WTC11 (cell line): ENCODE results near the gene ZC3HAV1L. TPM values are rescaled to one million over a fixed set of nuclear protein-coding genes. Genes with fewer than 3 reads are reported as not detected.

Experiments
- ATAC-seq: fragments of 200-7000 bp; cut with Tn5 transposase; 2 replicates; pipeline ENCODE4 v1.10.0; 2021; ENCODE audit warnings: mild to moderate bottlenecking, moderate library complexity
- CTCF ChIA-PET: fragments of 300-600 bp; sonication (Branson Sonifier 250); formaldehyde crosslinking; loops from one replicate; lab custom pipeline; 2021; ENCODE audit warnings: antibody characterized with exemption; lab: Charles Lee
- POLR2A ChIA-PET: fragments of 350-600 bp; sonication (Branson Sonifier 250); formaldehyde crosslinking; loops from one replicate; lab custom pipeline; 2021; ENCODE audit warnings: antibody characterized with exemption; lab: Charles Lee
- DNase-seq: peaks from one replicate; pipeline ENCODE4 v3.0.0; 2021; ENCODE audit warnings: low spot score
- H3K27ac Mint-ChIP-seq: 2 replicates; pipeline ENCODE4 v1.8.0; 2021; ENCODE audit warnings: mixed read lengths
- H3K27me3 Mint-ChIP-seq: 2 replicates; pipeline ENCODE4 v1.8.0; 2021; ENCODE audit warnings: low read depth, mild to moderate bottlenecking, moderate library complexity, mixed read lengths
- H3K36me3 Mint-ChIP-seq: 2 replicates; pipeline ENCODE4 v1.8.0; 2021; ENCODE audit warnings: mixed read lengths
- H3K4me1 Mint-ChIP-seq: 2 replicates; pipeline ENCODE4 v1.8.0; 2022; ENCODE audit warnings: mixed read lengths
- H3K4me3 Mint-ChIP-seq: 2 replicates; pipeline ENCODE4 v1.8.0; 2021; ENCODE audit warnings: mild to moderate bottlenecking, moderate library complexity, mixed read lengths
- H3K9me3 Mint-ChIP-seq: 2 replicates; pipeline ENCODE4 v1.8.0; 2021; ENCODE audit warnings: mixed read lengths
- E2F5 ChIP-seq: sonication (generic); formaldehyde crosslinking; IDR thresholded peaks from 2 replicates; pipeline ENCODE4 v1.8.1; 2022; ENCODE audit warnings: mild to moderate bottlenecking, moderate library complexity, missing genetic modification reagents
- ESRRA ChIP-seq: sonication (generic); formaldehyde crosslinking; IDR thresholded peaks from 2 replicates; pipeline ENCODE4 v1.8.1; 2022; ENCODE audit warnings: mild to moderate bottlenecking, missing genetic modification reagents, borderline replicate concordance
- GTF2I ChIP-seq: fragments of 250-450 bp; sonication (Bioruptor Pico); conservative IDR thresholded peaks from 2 replicates; pipeline ENCODE4 v1.4.0; 2021; ENCODE audit warnings: mild to moderate bottlenecking
- HMGA2 ChIP-seq: fragments of 250-450 bp; sonication (Bioruptor Pico); IDR thresholded peaks from 2 replicates; pipeline ENCODE4 v1.4.0; 2021; ENCODE audit warnings: mild to moderate bottlenecking, moderate library complexity
- IRF2 ChIP-seq: sonication (generic); formaldehyde crosslinking; IDR thresholded peaks from 2 replicates; pipeline ENCODE4 v1.8.0; 2022; ENCODE audit warnings: low read depth, missing genetic modification reagents, borderline replicate concordance
- JAZF1 ChIP-seq: fragments of 250-450 bp; sonication (Bioruptor Pico); IDR thresholded peaks from 2 replicates; pipeline ENCODE4 v1.9.0; 2021; ENCODE audit warnings: moderate library complexity, mild to moderate bottlenecking, inconsistent platforms
- KAT7 ChIP-seq: sonication (generic); formaldehyde crosslinking; IDR thresholded peaks from 2 replicates; pipeline ENCODE4 v1.8.1; 2023; ENCODE audit warnings: missing genetic modification reagents, mild to moderate bottlenecking, borderline replicate concordance
- OVOL2 ChIP-seq: fragments of 250-450 bp; sonication (Bioruptor Pico); IDR thresholded peaks from 2 replicates; pipeline ENCODE4 v1.9.0; 2021; ENCODE audit warnings: mild to moderate bottlenecking, borderline replicate concordance
- PREB ChIP-seq: sonication (generic); formaldehyde crosslinking; IDR thresholded peaks from 2 replicates; pipeline ENCODE4 v1.8.1; 2022; ENCODE audit warnings: mild to moderate bottlenecking, missing genetic modification reagents, moderate library complexity, borderline replicate concordance
- ZNF138 ChIP-seq: sonication (generic); formaldehyde crosslinking; conservative IDR thresholded peaks from 2 replicates; pipeline ENCODE4 v1.8.1; 2022; ENCODE audit warnings: mild to moderate bottlenecking, moderate library complexity, missing genetic modification reagents
- ZNF263 ChIP-seq: sonication (generic); formaldehyde crosslinking; IDR thresholded peaks from 2 replicates; pipeline ENCODE4 v1.8.1; 2022; ENCODE audit warnings: low read depth, mild to moderate bottlenecking, moderate library complexity, missing genetic modification reagents
- ZNF281 ChIP-seq: sonication (generic); formaldehyde crosslinking; IDR thresholded peaks from 2 replicates; pipeline ENCODE4 v1.8.0; 2023; ENCODE audit warnings: mild to moderate bottlenecking, missing genetic modification reagents
- ZNF396 ChIP-seq: fragments of 250-450 bp; sonication (Bioruptor Pico); IDR thresholded peaks from 2 replicates; pipeline ENCODE4 v1.8.0; 2021; ENCODE audit warnings: mild to moderate bottlenecking, moderate library complexity, borderline replicate concordance
- total RNA-seq: library from RNA; stranded (reverse); gene quantifications from 3 replicates; pipeline ENCODE4 v1.2.3, GENCODE V29; 2021
- TF ChIP-seq, protein P1 (sequence below): sonication (generic); formaldehyde crosslinking; IDR thresholded peaks from 2 replicates; pipeline ENCODE4 v1.8.1; 2022; ENCODE audit warnings: low read depth, missing genetic modification reagents, borderline replicate concordance
- TF ChIP-seq, protein P2 (sequence below): sonication (generic); formaldehyde crosslinking; IDR thresholded peaks from 2 replicates; pipeline ENCODE4 v1.8.1; 2023; ENCODE audit warnings: mild to moderate bottlenecking, missing genetic modification reagents
- TF ChIP-seq, protein P3 (sequence below): fragments of 250-450 bp; sonication (Bioruptor Pico); IDR thresholded peaks from 2 replicates; pipeline ENCODE4 v2.1.2; 2022; ENCODE audit warnings: mild to moderate bottlenecking, moderate library complexity

Gene ZC3HAV1L
- total RNA-seq, 1 experiment from 2014 or later = 5.8 TPM

DNA sequence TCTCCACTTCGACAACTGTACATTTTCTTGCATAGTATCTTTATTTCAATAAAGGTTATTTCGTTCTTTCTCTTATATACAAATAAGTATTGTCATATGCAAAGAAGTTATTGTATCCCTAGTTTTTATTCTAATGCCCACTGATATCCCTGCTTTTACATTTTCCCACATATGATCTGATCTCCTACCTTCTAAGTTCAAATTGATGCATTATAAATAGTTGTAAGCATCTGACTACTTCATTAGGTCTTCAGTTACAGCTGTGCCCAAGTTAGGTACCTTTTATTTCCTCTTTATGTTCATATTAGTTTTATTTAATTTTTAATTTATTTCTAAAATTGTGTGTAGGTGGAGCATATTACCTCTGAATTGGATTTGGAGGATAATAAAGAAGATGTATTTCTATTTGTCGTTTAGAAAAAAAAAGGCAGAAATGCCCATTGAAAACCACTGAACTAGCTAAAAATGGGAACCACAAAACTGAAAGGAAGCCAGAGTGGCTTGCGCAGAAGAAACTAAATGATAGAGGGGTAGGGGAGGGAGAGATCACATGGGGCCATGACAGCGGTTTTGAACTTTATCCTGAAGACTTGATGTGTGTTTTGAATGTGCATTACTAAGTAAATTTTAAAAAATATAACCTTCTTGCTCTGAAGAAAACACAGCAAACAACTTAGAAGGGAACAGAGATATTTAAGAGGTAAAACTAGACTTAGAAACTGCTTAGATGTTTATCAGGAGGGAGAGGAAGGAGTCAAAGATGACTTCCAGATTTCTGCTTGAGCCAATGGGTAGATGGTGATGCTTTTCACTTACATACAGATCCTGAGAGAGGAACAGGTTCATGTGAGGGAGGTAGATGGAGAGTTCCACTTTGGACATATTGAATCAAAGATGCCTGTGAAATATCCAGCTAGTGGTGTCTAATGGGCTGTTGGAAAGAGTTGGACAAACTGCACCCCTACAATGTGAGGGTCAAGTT lies 9.3 kb upstream of the ZC3HAV1L start (continued):
- TF ChIP-seq, protein P1, sequence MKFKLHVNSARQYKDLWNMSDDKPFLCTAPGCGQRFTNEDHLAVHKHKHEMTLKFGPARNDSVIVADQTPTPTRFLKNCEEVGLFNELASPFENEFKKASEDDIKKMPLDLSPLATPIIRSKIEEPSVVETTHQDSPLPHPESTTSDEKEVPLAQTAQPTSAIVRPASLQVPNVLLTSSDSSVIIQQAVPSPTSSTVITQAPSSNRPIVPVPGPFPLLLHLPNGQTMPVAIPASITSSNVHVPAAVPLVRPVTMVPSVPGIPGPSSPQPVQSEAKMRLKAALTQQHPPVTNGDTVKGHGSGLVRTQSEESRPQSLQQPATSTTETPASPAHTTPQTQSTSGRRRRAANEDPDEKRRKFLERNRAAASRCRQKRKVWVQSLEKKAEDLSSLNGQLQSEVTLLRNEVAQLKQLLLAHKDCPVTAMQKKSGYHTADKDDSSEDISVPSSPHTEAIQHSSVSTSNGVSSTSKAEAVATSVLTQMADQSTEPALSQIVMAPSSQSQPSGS = no peak
- no peak for TF ChIP-seq HMGA2 (CRISPR knock-in tag)
- TF ChIP-seq, protein P2, sequence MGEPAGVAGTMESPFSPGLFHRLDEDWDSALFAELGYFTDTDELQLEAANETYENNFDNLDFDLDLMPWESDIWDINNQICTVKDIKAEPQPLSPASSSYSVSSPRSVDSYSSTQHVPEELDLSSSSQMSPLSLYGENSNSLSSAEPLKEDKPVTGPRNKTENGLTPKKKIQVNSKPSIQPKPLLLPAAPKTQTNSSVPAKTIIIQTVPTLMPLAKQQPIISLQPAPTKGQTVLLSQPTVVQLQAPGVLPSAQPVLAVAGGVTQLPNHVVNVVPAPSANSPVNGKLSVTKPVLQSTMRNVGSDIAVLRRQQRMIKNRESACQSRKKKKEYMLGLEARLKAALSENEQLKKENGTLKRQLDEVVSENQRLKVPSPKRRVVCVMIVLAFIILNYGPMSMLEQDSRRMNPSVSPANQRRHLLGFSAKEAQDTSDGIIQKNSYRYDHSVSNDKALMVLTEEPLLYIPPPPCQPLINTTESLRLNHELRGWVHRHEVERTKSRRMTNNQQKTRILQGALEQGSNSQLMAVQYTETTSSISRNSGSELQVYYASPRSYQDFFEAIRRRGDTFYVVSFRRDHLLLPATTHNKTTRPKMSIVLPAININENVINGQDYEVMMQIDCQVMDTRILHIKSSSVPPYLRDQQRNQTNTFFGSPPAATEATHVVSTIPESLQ = no peak
- TF ChIP-seq PREB (CRISPR knock-in tag) = no peak
- no peak for TF ChIP-seq ZNF396 (CRISPR knock-in tag)

- ChIA-PET CTCF (no interaction called here), POLR2A (no interaction called here)
- Mint-ChIP-seq H3K27ac (no peak overlapping the region), H3K36me3 (peaks cover 23% of the 10 kb centered on the region), H3K27me3 (peaks cover 13% of the 10 kb centered on the region), H3K4me3 (no peak overlapping the region), H3K9me3 (no peaks in the 10 kb centered on the region), H3K4me1 (peaks cover 3% of the 10 kb centered on the region; the same call in 1 of the 2 replicates)
- DNase-seq (no peak), ATAC-seq (no peak)
- no peak for TF ChIP-seq GTF2I
- no peak for TF ChIP-seq ESRRA (CRISPR knock-in tag)
Measured at GRCh38 chr7:139043823-139044812, 8.3 kb upstream of the ZC3HAV1L start.

DNA sequence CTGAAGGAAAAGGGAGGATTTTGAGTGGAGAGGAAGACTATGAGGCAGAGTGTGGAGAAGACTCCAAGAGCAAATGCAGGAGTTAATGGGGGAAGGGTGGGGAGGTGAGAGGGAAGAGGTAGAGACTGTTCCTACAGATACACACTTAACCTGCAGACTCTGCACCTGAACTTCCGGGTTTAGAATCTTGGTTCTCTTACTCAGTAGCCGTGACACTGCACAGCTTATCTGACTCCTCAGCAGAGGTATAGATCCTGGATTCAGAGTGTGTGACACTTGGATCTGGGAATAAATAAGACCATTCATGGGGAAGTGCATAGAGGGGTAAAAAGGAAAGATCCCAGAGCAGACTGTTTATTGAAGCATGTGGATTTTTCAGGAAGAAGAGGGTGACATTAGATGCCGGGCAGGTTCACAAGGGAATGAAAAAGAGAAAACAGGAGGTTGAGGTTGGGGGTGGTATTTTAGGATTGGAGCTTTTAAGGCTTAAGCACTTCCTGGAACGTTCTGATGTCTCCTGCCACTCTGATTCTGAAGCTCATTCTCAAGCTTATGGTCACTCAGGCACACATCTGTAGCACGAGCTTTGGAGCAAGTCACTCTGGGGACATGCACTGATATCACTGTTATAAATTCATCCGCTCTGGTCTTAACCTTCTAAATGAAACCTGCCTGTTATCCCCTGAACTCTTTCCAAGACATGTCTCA lies 5.7 kb upstream of the ZC3HAV1L start:
- H3K27me3 Mint-ChIP-seq = peaks cover 28% of the 10 kb centered on the region
- ChIA-PET POLR2A (interaction anchor here (0.6 kb wide), 1 partner anchor 12 kb away, joined by 3 read pairs; no protein-coding TSS in a partner anchor), CTCF (interaction anchor here (1.0 kb wide), 1 partner anchor 24 kb away, joined by 4 read pairs; no protein-coding TSS in a partner anchor)
- H3K4me1 Mint-ChIP-seq = peaks cover 22% of the 10 kb centered on the region
- no peaks in the 10 kb centered on the region for H3K9me3 Mint-ChIP-seq
- H3K27ac Mint-ChIP-seq = no peak overlapping the region
- no peak for DNase-seq
- TF ChIP-seq, protein P3, sequence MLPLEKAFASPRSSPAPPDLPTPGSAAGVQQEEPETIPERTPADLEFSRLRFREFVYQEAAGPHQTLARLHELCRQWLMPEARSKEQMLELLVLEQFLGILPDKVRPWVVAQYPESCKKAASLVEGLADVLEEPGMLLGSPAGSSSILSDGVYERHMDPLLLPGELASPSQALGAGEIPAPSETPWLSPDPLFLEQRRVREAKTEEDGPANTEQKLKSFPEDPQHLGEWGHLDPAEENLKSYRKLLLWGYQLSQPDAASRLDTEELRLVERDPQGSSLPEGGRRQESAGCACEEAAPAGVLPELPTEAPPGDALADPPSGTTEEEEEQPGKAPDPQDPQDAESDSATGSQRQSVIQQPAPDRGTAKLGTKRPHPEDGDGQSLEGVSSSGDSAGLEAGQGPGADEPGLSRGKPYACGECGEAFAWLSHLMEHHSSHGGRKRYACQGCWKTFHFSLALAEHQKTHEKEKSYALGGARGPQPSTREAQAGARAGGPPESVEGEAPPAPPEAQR (CRISPR knock-in tag) = no peak
- TF ChIP-seq KAT7 (CRISPR knock-in tag) (no peak), ZNF138 (no peak), OVOL2 (CRISPR knock-in tag) (no peak), ZNF281 (CRISPR knock-in tag) (no peak), JAZF1 (CRISPR knock-in tag) (no peak), IRF2 (no peak), ZNF263 (no peak), E2F5 (CRISPR knock-in tag) (no peak)
- no peak for ATAC-seq
- no peak overlapping the region for H3K4me3 Mint-ChIP-seq
- H3K36me3 Mint-ChIP-seq = peaks cover 10% of the 10 kb centered on the region
